Endothelial cell of umbilical vein (primary cell): ENCODE measurements around the gene RPS6KA5. TPM values are rescaled to one million over a fixed set of nuclear protein-coding genes. Genes with fewer than 3 reads are reported as not detected.

ENCODE experiments used
- BruUV-seq: library from RNA; stranded (reverse); fragments of 400-500 nt; replicated peaks from 2 replicates; lab custom pipeline; 2021; lab: Mats Ljungman, UMichigan
- CTCF ChIA-PET: fragments of 300-600, 350-600 bp; sonication (Branson Sonifier 250); formaldehyde crosslinking; loops from one replicate; lab custom pipeline; 2021; ENCODE audit warnings: antibody characterized with exemption, inconsistent platforms; lab: Charles Lee
- POLR2A ChIA-PET: fragments of 300-600, 350-600 bp; sonication (Branson Sonifier 250); formaldehyde crosslinking; loops from one replicate; lab custom pipeline; 2021; ENCODE audit warnings: antibody characterized with exemption, inconsistent platforms; lab: Charles Lee
- DNase-seq: peaks from one replicate; pipeline ENCODE4 v3.0.0-alpha.2; 2011; ENCODE audit warnings: low read depth, low spot score
- FAIRE-seq: peaks from 2 replicates; lab custom pipeline; 2011; peaks lifted over from hg19 to GRCh38; lab: Jason Lieb, UNC
- H2AFZ ChIP-seq: 2 replicates; pipeline ENCODE4 v1.6.0; 2012; ENCODE audit warnings: low read depth, low read length, control low read depth, inconsistent platforms
- H3K27ac ChIP-seq: 2 replicates; pipeline ENCODE4 v1.5.1; 2011; ENCODE audit warnings: low read depth, mild to moderate bottlenecking, control low read depth, low read length, moderate library complexity; ENCODE audit not compliant: insufficient read depth
- H3K27me3 ChIP-seq, 2 experiments: 2 replicates each; pipeline versions ENCODE4 v1.6.0 to v1.6.1; 2011; ENCODE audit warnings: low read length in 2 of 2, mixed read lengths in 1 of 2; ENCODE audit not compliant: control insufficient read depth in 2 of 2, insufficient read depth in 2 of 2
- H3K36me3 ChIP-seq, 2 experiments: 2 replicates in 1 of 2; 3 replicates in 1 of 2; pipeline ENCODE4 v1.5.1; 2011; ENCODE audit warnings: low read length in 2 of 2, mild to moderate bottlenecking in 1 of 2, moderate library complexity in 1 of 2; ENCODE audit not compliant: control insufficient read depth in 2 of 2, insufficient read depth in 2 of 2; ENCODE audit errors: extremely low read depth in 1 of 2
- H3K4me1 ChIP-seq: 3 replicates; pipeline ENCODE4 v1.5.1; 2011; ENCODE audit warnings: mild to moderate bottlenecking, low read length; ENCODE audit not compliant: control insufficient read depth, insufficient read depth; ENCODE audit errors: extremely low read depth
- H3K4me2 ChIP-seq: 2 replicates; pipeline ENCODE4 v1.6.1; 2011; ENCODE audit warnings: low read length, control low read depth, mixed read lengths; ENCODE audit not compliant: insufficient read depth
- H3K4me3 ChIP-seq, 3 experiments: fragments of 200-600 bp in 1 of 3; sonication (generic), shearing (Covaris generic) in 1 of 3; replicated peaks in 1 of 3; 2 replicates each; pipeline ENCODE4 v1.5.1; 2011 to 2016; ENCODE audit warnings: control low read depth in 3 of 3, low read length in 3 of 3, mild to moderate bottlenecking in 2 of 3, inconsistent platforms in 1 of 3, low read depth in 1 of 3, moderate library complexity in 1 of 3; ENCODE audit not compliant: insufficient read depth in 1 of 3
- H3K79me2 ChIP-seq: 2 replicates; pipeline ENCODE4 v1.6.0; 2012; ENCODE audit warnings: low read length, inconsistent platforms; ENCODE audit not compliant: control insufficient read depth, insufficient read depth
- H3K9ac ChIP-seq: replicated peaks from 2 replicates; pipeline ENCODE3; 2011; ENCODE audit warnings: low read length, control low read depth; ENCODE audit not compliant: insufficient read depth; ENCODE audit errors: extremely low read depth
- H3K9me1 ChIP-seq: replicated peaks from 3 replicates; pipeline ENCODE4 v1.6.0; 2011; ENCODE audit warnings: mild to moderate bottlenecking, low read length; ENCODE audit not compliant: control insufficient read depth, insufficient read depth; ENCODE audit errors: extremely low read depth
- H3K9me3 ChIP-seq: replicated peaks from 2 replicates; pipeline ENCODE4 v1.5.1; 2012; ENCODE audit warnings: low read length, inconsistent platforms; ENCODE audit not compliant: control insufficient read depth, insufficient read depth
- H4K20me1 ChIP-seq: replicated peaks from 2 replicates; pipeline ENCODE3; 2011; ENCODE audit warnings: mild to moderate bottlenecking, low read length; ENCODE audit not compliant: control insufficient read depth, insufficient read depth; ENCODE audit errors: extremely low read depth
- GATA2 ChIP-seq: IDR thresholded peaks from 2 replicates; pipeline ENCODE4 v1.7.0; 2011; ENCODE audit warnings: low read depth, mild to moderate bottlenecking, moderate library complexity, mixed read lengths, low read length; ENCODE audit not compliant: insufficient read length, insufficient read depth
- JUN ChIP-seq: IDR thresholded peaks from 2 replicates; pipeline ENCODE4 v1.6.1; 2011; ENCODE audit warnings: borderline replicate concordance, low read depth; ENCODE audit not compliant: insufficient read length, insufficient read depth
- MYC ChIP-seq: IDR thresholded peaks from one replicate; pipeline ENCODE4 v1.6.1; 2011; ENCODE audit warnings: mild to moderate bottlenecking, low read depth, low read length
- POLR2A ChIP-seq: IDR thresholded peaks from 2 replicates; pipeline ENCODE4 v1.6.1; 2012; ENCODE audit warnings: low read depth, mild to moderate bottlenecking, control low read depth, low read length
- POLR2AphosphoS5 ChIP-seq: IDR thresholded peaks from 2 replicates; pipeline ENCODE4 v1.6.1; 2012; ENCODE audit warnings: low read depth, mild to moderate bottlenecking, control low read depth, low read length, moderate library complexity; ENCODE audit not compliant: insufficient read depth
- dilution Hi-C: fragments of 300-500 bp; cut with MboI; formaldehyde crosslinking; loops from one replicate; pipeline ENCODE4 v1.15.0; 2019; ENCODE audit warnings: low sequenced_read_pairs; ENCODE audit not compliant: extremely low pct_ligation_motif_present
- intact Hi-C: fragments of 100-400 bp; cut with micrococcal nuclease; formaldehyde crosslinking; loops from one replicate; pipeline ENCODE4 v1.10.0; 2022
- polyA plus RNA-seq, 4 experiments: library from polyadenylated mRNA; depleted of rRNA in 3 of 4; stranded (reverse) in 3 of 4; unstranded in 1 of 4; fragments of >200 nt; gene quantifications; 2 replicates each; pipeline versions ENCODE4 v1.2.1 to v1.2.3, GENCODE V29; 2011 to 2012; ENCODE audit warnings: missing spikeins in 1 of 4
- total RNA-seq: library from RNA; stranded (reverse); gene quantifications from 2 replicates; pipeline ENCODE4 v1.2.3, GENCODE V29; 2021
- TF ChIP-seq, protein P1 (sequence below), 2 donors: IDR thresholded peaks; 1 replicate in 1 of 2; 2 replicates in 1 of 2; pipeline ENCODE4 v1.5.1; 2011; ENCODE audit warnings: low read length in 2 of 2, mild to moderate bottlenecking in 2 of 2, moderate library complexity in 2 of 2, control low read depth in 1 of 2, inconsistent platforms in 1 of 2, low read depth in 1 of 2; ENCODE audit not compliant: insufficient read depth in 1 of 2; ENCODE audit errors: extremely low read depth in 1 of 2

RPS6KA5 gene
- total and polyA plus RNA-seq, 2 donors (not counting 3 experiments of a cell fraction or from before 2014, with no cell fraction given): 2.9 to 5.4 TPM

DNA sequence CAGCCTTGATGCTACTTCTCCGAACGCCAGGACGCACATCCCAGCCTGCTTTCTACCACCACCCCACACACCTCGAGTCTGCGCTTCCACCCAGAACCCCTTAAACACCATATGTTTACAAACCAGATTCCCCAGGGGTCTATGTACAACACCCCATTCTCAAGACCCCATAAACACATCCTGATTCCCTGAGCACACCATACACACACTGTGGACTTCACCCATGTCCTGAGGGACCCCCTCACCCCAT is 244.9 kb downstream of the RPS6KA5 start:
- DNase-seq (no peak), FAIRE-seq (no peak)
- intact Hi-C loops: loop anchor here (1.0 to 5.0 kb wide), 4 partner anchors 9 to 513 kb away; no protein-coding TSS in a partner anchor
- peak overlapping the region; percentile 31 for H2AFZ ChIP-seq
- H3K4me3 ChIP-seq: peak overlapping the region; percentile 70 to 95 (median 94)
- TF ChIP-seq POLR2AphosphoS5 (no peak), JUN (no peak), MYC (no peak), GATA2 (no peak), POLR2A (no peak)
- TF ChIP-seq, protein P1, sequence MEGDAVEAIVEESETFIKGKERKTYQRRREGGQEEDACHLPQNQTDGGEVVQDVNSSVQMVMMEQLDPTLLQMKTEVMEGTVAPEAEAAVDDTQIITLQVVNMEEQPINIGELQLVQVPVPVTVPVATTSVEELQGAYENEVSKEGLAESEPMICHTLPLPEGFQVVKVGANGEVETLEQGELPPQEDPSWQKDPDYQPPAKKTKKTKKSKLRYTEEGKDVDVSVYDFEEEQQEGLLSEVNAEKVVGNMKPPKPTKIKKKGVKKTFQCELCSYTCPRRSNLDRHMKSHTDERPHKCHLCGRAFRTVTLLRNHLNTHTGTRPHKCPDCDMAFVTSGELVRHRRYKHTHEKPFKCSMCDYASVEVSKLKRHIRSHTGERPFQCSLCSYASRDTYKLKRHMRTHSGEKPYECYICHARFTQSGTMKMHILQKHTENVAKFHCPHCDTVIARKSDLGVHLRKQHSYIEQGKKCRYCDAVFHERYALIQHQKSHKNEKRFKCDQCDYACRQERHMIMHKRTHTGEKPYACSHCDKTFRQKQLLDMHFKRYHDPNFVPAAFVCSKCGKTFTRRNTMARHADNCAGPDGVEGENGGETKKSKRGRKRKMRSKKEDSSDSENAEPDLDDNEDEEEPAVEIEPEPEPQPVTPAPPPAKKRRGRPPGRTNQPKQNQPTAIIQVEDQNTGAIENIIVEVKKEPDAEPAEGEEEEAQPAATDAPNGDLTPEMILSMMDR (IDR thresholded peaks at IDR 0.05; ENCODE audit: extremely low read depth in 1 of 2, insufficient read depth in 1 of 2, low read depth in 1 of 2, low read length in 2 of 2): no peak
- CTCF ChIA-PET: interaction anchor here (0.7 to 2.7 kb wide), 16 partner anchors 8 to 526 kb away, joined by 3 to 47 read pairs (median 6); no protein-coding TSS in a partner anchor
- no peaks in the 10 kb centered on the region for H3K36me3 ChIP-seq
- POLR2A ChIA-PET: no interaction called here
- BruUV-seq: no TSS peak
- H3K4me1 ChIP-seq: peaks cover 9% of the 10 kb centered on the region
- H3K79me2 ChIP-seq: peaks cover 52% of the 10 kb centered on the region
- no peaks in the 10 kb centered on the region for H3K27me3 ChIP-seq
- H3K4me2 ChIP-seq: peak overlapping the region; percentile 99
- dilution Hi-C loops: no loop called here
- H3K9me1 ChIP-seq: no peaks in the 10 kb centered on the region
- H4K20me1 ChIP-seq: no peaks in the 10 kb centered on the region
- H3K9me3 ChIP-seq: no peaks in the 10 kb centered on the region
- H3K27ac ChIP-seq: peak overlapping the region; percentile 41
- H3K9ac ChIP-seq: peak overlapping the region; percentile 81
